ENCODE results near the gene HES2.

HES2 gene

GRCh38 chr1:6419804-6420453 is at the start of gene HES2:
HES2 (minus strand) TSS chr1:6419919; CDS start chr1:6419820, 99 bp downstream.
- Mint-ChIP-seq H3K27me3 (peaks cover 77% of the 10 kb centered on the region), H3K4me3 (peak within 1 kb of the TSS; percentile 52), H3K4me1 (peaks cover 7% of the 10 kb centered on the region), H3K9me3 (no peaks in the 10 kb centered on the region), H3K36me3 (ENCODE audit: insufficient read depth) (peaks cover 1% of the 10 kb centered on the region), H3K27ac (ENCODE audit: low read depth) (no peak within 1 kb of the TSS)
- ATAC-seq (replicated peaks; ENCODE audit: extremely low read depth, poor library complexity, severe bottlenecking) (no peak), DNase-seq (ENCODE audit: low spot score in 2 of 2) (no peak)

GRCh38 chr1:6468729-6469461 is 49.2 kb upstream of the HES2 start:
- Mint-ChIP-seq H3K27me3 (peaks cover 10% of the 10 kb centered on the region), H3K4me1 (peaks cover 9% of the 10 kb centered on the region), H3K4me3 (no peak overlapping the region), H3K9me3 (no peaks in the 10 kb centered on the region), H3K27ac (ENCODE audit: low read depth) (no peak overlapping the region), H3K36me3 (ENCODE audit: insufficient read depth) (peaks cover 3% of the 10 kb centered on the region)
- DNase-seq (ENCODE audit: low spot score in 2 of 2) = no peak
- ATAC-seq (replicated peaks; ENCODE audit: extremely low read depth, poor library complexity, severe bottlenecking) = no peak

GRCh38 chr1:6467744-6468688 is 48.3 kb upstream of the HES2 start:
- Mint-ChIP-seq H3K36me3 (ENCODE audit: insufficient read depth) (peaks cover 3% of the 10 kb centered on the region), H3K27me3 (peaks cover 12% of the 10 kb centered on the region), H3K4me1 (peaks cover 9% of the 10 kb centered on the region), H3K27ac (ENCODE audit: low read depth) (peak overlapping the region; percentile 14), H3K4me3 (no peak overlapping the region), H3K9me3 (no peaks in the 10 kb centered on the region)
- ATAC-seq (replicated peaks; ENCODE audit: extremely low read depth, poor library complexity, severe bottlenecking) = no peak
- DNase-seq (ENCODE audit: low spot score in 2 of 2) = no peak

GRCh38 chr1:6467224-6467623 is 47.5 kb upstream of the HES2 start:
- DNase-seq (ENCODE audit: low spot score in 2 of 2) (no peak), ATAC-seq (replicated peaks; ENCODE audit: extremely low read depth, poor library complexity, severe bottlenecking) (no peak)
- Mint-ChIP-seq H3K4me1 (peaks cover 9% of the 10 kb centered on the region), H3K36me3 (ENCODE audit: insufficient read depth) (peaks cover 7% of the 10 kb centered on the region), H3K27me3 (peaks cover 12% of the 10 kb centered on the region), H3K9me3 (no peaks in the 10 kb centered on the region), H3K4me3 (no peak overlapping the region), H3K27ac (ENCODE audit: low read depth) (peak overlapping the region; percentile 14)

GRCh38 chr1:6466751-6467150 is 47.0 kb upstream of the HES2 start:
- Mint-ChIP-seq H3K27me3 (peaks cover 12% of the 10 kb centered on the region), H3K4me1 (peaks cover 9% of the 10 kb centered on the region), H3K4me3 (peak overlapping the region; percentile 81), H3K27ac (ENCODE audit: low read depth) (no peak overlapping the region), H3K9me3 (no peaks in the 10 kb centered on the region), H3K36me3 (ENCODE audit: insufficient read depth) (peaks cover 10% of the 10 kb centered on the region)
- DNase-seq (ENCODE audit: low spot score in 2 of 2) = no peak
- no peak for ATAC-seq (replicated peaks; ENCODE audit: extremely low read depth, poor library complexity, severe bottlenecking)

- no peaks in the 10 kb centered on the region for H3K9me3 Mint-ChIP-seq
- H3K36me3 Mint-ChIP-seq (ENCODE audit: insufficient read depth) = peaks cover 11% of the 10 kb centered on the region
- peaks cover 10% of the 10 kb centered on the region for H3K4me1 Mint-ChIP-seq
- peak; percentile 30 to 34 for DNase-seq (ENCODE audit: low spot score in 2 of 2)
- H3K4me3 Mint-ChIP-seq = peak within 1 kb of the TSS; percentile 81
- H3K27me3 Mint-ChIP-seq = peaks cover 12% of the 10 kb centered on the region
- peak; percentile 70 for ATAC-seq (replicated peaks; ENCODE audit: extremely low read depth, poor library complexity, severe bottlenecking)
- peak within 1 kb of the TSS; percentile 49 for H3K27ac Mint-ChIP-seq (ENCODE audit: low read depth)
Observed at GRCh38 chr1:6466023-6466422, 46.3 kb upstream of the HES2 start, which contains the start of gene TNFRSF25. TNFRSF25 (minus strand) TSS chr1:6466173; CDS start chr1:6466107, 66 bp downstream.

GRCh38 chr1:6465461-6466005 is 45.8 kb upstream of the HES2 start:
- Mint-ChIP-seq H3K4me1 (peaks cover 15% of the 10 kb centered on the region), H3K36me3 (ENCODE audit: insufficient read depth) (peaks cover 13% of the 10 kb centered on the region), H3K27ac (ENCODE audit: low read depth) (peak overlapping the region; percentile 49), H3K9me3 (no peaks in the 10 kb centered on the region), H3K4me3 (peak overlapping the region; percentile 81), H3K27me3 (peaks cover 12% of the 10 kb centered on the region)
- ATAC-seq (replicated peaks; ENCODE audit: extremely low read depth, poor library complexity, severe bottlenecking) (peak; percentile 52), DNase-seq (ENCODE audit: low spot score in 2 of 2) (no peak)

GRCh38 chr1:6464915-6465314 is 45.2 kb upstream of the HES2 start:
- Mint-ChIP-seq H3K27me3 (peaks cover 12% of the 10 kb centered on the region), H3K27ac (ENCODE audit: low read depth) (peak overlapping the region; percentile 50), H3K4me1 (peaks cover 21% of the 10 kb centered on the region), H3K4me3 (peak overlapping the region; percentile 81), H3K9me3 (no peaks in the 10 kb centered on the region), H3K36me3 (ENCODE audit: insufficient read depth) (peaks cover 16% of the 10 kb centered on the region)
- ATAC-seq (replicated peaks; ENCODE audit: extremely low read depth, poor library complexity, severe bottlenecking) = no peak
- no peak for DNase-seq (ENCODE audit: low spot score in 2 of 2)

GRCh38 chr1:6464514-6464836 is 44.8 kb upstream of the HES2 start:
- H3K36me3 Mint-ChIP-seq (ENCODE audit: insufficient read depth) = peaks cover 16% of the 10 kb centered on the region
- peaks cover 25% of the 10 kb centered on the region for H3K4me1 Mint-ChIP-seq
- no peaks in the 10 kb centered on the region for H3K9me3 Mint-ChIP-seq
- no peak for DNase-seq (ENCODE audit: low spot score in 2 of 2)
- peak overlapping the region; percentile 81 for H3K4me3 Mint-ChIP-seq
- H3K27me3 Mint-ChIP-seq = peaks cover 12% of the 10 kb centered on the region
- peak overlapping the region; percentile 50 for H3K27ac Mint-ChIP-seq (ENCODE audit: low read depth)
- ATAC-seq (replicated peaks; ENCODE audit: extremely low read depth, poor library complexity, severe bottlenecking) = no peak

- Mint-ChIP-seq H3K4me3 (no peak overlapping the region), H3K36me3 (ENCODE audit: insufficient read depth) (peaks cover 16% of the 10 kb centered on the region), H3K27ac (ENCODE audit: low read depth) (peak overlapping the region; percentile 38), H3K27me3 (peaks cover 12% of the 10 kb centered on the region), H3K4me1 (peaks cover 28% of the 10 kb centered on the region), H3K9me3 (no peaks in the 10 kb centered on the region)
- ATAC-seq (replicated peaks; ENCODE audit: extremely low read depth, poor library complexity, severe bottlenecking) (no peak), DNase-seq (ENCODE audit: low spot score in 2 of 2) (no peak)
Observed at GRCh38 chr1:6463120-6463412, 43.3 kb upstream of the HES2 start.

GRCh38 chr1:6462412-6463119 is 42.8 kb upstream of the HES2 start:
- ATAC-seq (replicated peaks; ENCODE audit: extremely low read depth, poor library complexity, severe bottlenecking) = no peak
- peak overlapping the region; percentile 16 for H3K4me3 Mint-ChIP-seq
- H3K36me3 Mint-ChIP-seq (ENCODE audit: insufficient read depth) = peaks cover 16% of the 10 kb centered on the region

More at GRCh38 chr1:6462412-6463119, 42.8 kb upstream of the HES2 start:
- Mint-ChIP-seq H3K9me3 (no peaks in the 10 kb centered on the region), H3K4me1 (peaks cover 28% of the 10 kb centered on the region), H3K27me3 (peaks cover 12% of the 10 kb centered on the region), H3K27ac (ENCODE audit: low read depth) (peak overlapping the region; percentile 74)
- no peak for DNase-seq (ENCODE audit: low spot score in 2 of 2)

Measured in central memory CD8-positive, alpha-beta T cell (primary cell).